Spleen (tissue), 11 donors: ENCODE data around the gene CCKAR. TPM values are rescaled to one million over a fixed set of nuclear protein-coding genes. Genes with fewer than 3 reads are reported as not detected.

Experiments used
- DNase-seq: peaks from one replicate; pipeline ENCODE4 v3.0.0-alpha.2; 2020
- H3K27ac ChIP-seq, 8 donors: fragments of 200-600 bp; sonication (generic) in 7 of 8; 1 replicate in 4 of 8; 2 replicates in 4 of 8; pipeline versions ENCODE4 v1.5.0 to v1.8.0; 2016 to 2021; ENCODE audit warnings: inconsistent platforms in 4 of 8, mild to moderate bottlenecking in 4 of 8, moderate library complexity in 1 of 8
- H3K27me3 ChIP-seq, 7 donors: fragments of 200-600 bp; sonication (generic) in 6 of 7; replicated peaks in 1 of 7; 1 replicate in 4 of 7; 2 replicates in 3 of 7; pipeline versions ENCODE4 v1.5.0 to v1.8.0; 2016 to 2021; ENCODE audit warnings: inconsistent platforms in 3 of 7, mild to moderate bottlenecking in 1 of 7
- H3K36me3 ChIP-seq, 6 donors: fragments of 200-600 bp; sonication (generic) in 5 of 6; 1 replicate in 4 of 6; 2 replicates in 2 of 6; pipeline versions ENCODE4 v1.5.0 to v1.8.0; 2016 to 2021; ENCODE audit warnings: inconsistent platforms in 2 of 6
- H3K4me1 ChIP-seq, 6 donors: fragments of 200-600 bp; sonication (generic) in 5 of 6; 1 replicate in 3 of 6; 2 replicates in 3 of 6; pipeline versions ENCODE4 v1.5.0 to v1.8.0; 2016 to 2021; ENCODE audit warnings: inconsistent platforms in 3 of 6
- H3K4me3 ChIP-seq, 8 donors: fragments of 200-600 bp; sonication (generic) in 7 of 8; 1 replicate in 4 of 8; 2 replicates in 4 of 8; pipeline versions ENCODE4 v1.5.0 to v1.8.0; 2016 to 2021; ENCODE audit warnings: inconsistent platforms in 4 of 8, mild to moderate bottlenecking in 4 of 8, moderate library complexity in 2 of 8
- H3K9me3 ChIP-seq, 8 donors: fragments of 200-600 bp; sonication (generic) in 7 of 8; 1 replicate in 4 of 8; 2 replicates in 4 of 8; pipeline versions ENCODE4 v1.5.0 to v1.8.0; 2016 to 2021; ENCODE audit warnings: inconsistent platforms in 4 of 8
- CTCF ChIP-seq, 11 experiments: fragments of 200-600 bp in 7 of 11; fragments of 450-650 bp in 4 of 11; sonication (generic) in 4 of 11; IDR thresholded peaks in 8 of 11; conservative IDR thresholded peaks in 3 of 11; 1 replicate in 7 of 11; 2 replicates in 4 of 11; pipeline versions ENCODE4 v1.4.0 to v1.8.0; 2016 to 2021; ENCODE audit warnings: antibody characterized with exemption in 11 of 11, inconsistent platforms in 4 of 11, mild to moderate bottlenecking in 1 of 11
- POLR2A ChIP-seq, 3 donors: fragments of 450-650 bp; IDR thresholded peaks; one replicate each; pipeline ENCODE4 v1.5.1; 2017; ENCODE audit warnings: antibody characterized with exemption in 3 of 3, mild to moderate bottlenecking in 1 of 3
- POLR2AphosphoS5 ChIP-seq, 3 donors: sonication (generic); formaldehyde crosslinking; IDR thresholded peaks; one replicate each; pipeline ENCODE4 v1.5.1; 2017; ENCODE audit warnings: antibody characterized with exemption in 3 of 3
- WGBS, 5 donors: extraction: QIAGEN DNeasy Blood & Tissue Kit in 3 of 5; methylation state at CpG; one replicate each; pipeline versions ENCODE4 v1.1.5 to v1.1.7; 2013 to 2018; 5-methylcytosine and 5-hydroxymethylcytosine counted together
- intact Hi-C: fragments of 100-400 bp; cut with DNase I; formaldehyde crosslinking; loops from one replicate; pipeline ENCODE4 v1.15.0; 2023; ENCODE audit warnings: low total_unique reads
- polyA plus RNA-seq, 3 donors: library from polyadenylated mRNA; stranded (reverse); fragments of 200-250 nt; gene quantifications; one replicate each; pipeline ENCODE4 v1.2.1, GENCODE V29; 2013
- total RNA-seq, 7 donors: library from RNA; depleted of rRNA in 3 of 7; stranded (reverse); fragments of >200 nt in 3 of 7; fragmentation: NEBNext Ultra II Directional in 4 of 7; extraction: Animal tissue kit (Norgen Biotek cat#: 25700) in 4 of 7; gene quantifications; one replicate each; pipeline versions ENCODE4 v1.1.0 to v1.2.1, GENCODE V29; 2016 to 2021
- donor health status: healthy with polysubstance abuse.
- donor health status: DM: no; HTN: no; CAD: no; lungs with moderate emphysema.
- donor health status: DM: no; HTN: no; CAD: no.
- donor health status: Bipolar disorder and iron deficiency.
- donor health status: healthy.
- donor health status: DM: no; HTN: no; CAD: no.
- donor health status: DM: yes; HTN: yes; CAD: no.

CCKAR gene
- total and polyA plus RNA-seq, 10 donors, result not detected

- WGBS, 5 donors, result 81 to 95% (median 91%) methylated on average over 9 of the region's 9 CpGs
- intact Hi-C loops, result no loop called here
- Histone ChIP-seq H3K36me3 (no peaks in the 10 kb centered on the region), H3K27ac (no peak overlapping the region), H3K4me3 (no peak overlapping the region), H3K9me3 (peaks cover 0 to 2% (median 0%) of the 10 kb centered on the region in 8 donors), H3K27me3 (peaks cover 0 to 4% (median 0%) of the 10 kb centered on the region in 7 donors), H3K4me1 (no peaks in the 10 kb centered on the region)
- DNase-seq, result no peak
- no peak for TF ChIP-seq POLR2AphosphoS5 (IDR thresholded peaks at IDR 0.05)
These were observed 21.9 kb downstream of the CCKAR start for GRCh38 chr4:26468283-26468949.

DNA sequence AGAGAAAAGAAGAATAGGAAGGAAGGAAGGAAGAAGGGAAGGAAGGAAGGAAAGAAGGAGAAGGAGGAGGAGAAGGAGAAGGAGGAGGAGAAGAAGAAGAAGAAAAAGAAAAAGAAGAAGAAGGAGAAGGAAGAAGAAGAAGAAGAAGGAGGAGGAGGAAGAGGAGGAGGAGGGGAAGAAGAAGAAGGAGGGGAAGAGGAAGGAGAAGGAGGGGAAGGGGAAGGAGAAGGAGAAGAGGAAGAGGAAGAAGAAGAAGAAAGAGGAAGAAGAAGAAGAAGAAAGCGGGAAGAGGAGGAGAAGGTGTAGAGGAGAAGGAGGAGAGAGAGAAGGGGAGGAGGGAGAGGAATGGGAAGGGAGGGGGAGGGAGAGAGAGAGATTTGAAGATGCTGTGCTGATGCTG lies 22.6 kb downstream of the CCKAR start:
- no peak for DNase-seq
- H3K9me3 ChIP-seq, result peaks cover 0 to 4% (median 0%) of the 10 kb centered on the region in 8 donors
- no peak overlapping the region for H3K27ac ChIP-seq
- H3K36me3 ChIP-seq, result no peaks in the 10 kb centered on the region
- WGBS, 5 donors, result 59 to 78% (median 74%) methylated on average over 1 of the region's 1 CpG
- H3K4me3 ChIP-seq, result no peak overlapping the region
- no peak for TF ChIP-seq POLR2A (IDR thresholded peaks at IDR 0.05)
- no peak for TF ChIP-seq CTCF (IDR thresholded peaks at IDR 0.05 in 8 of 11, conservative IDR thresholded peaks at IDR 0.05 in 3 of 11)
- no peak for TF ChIP-seq POLR2AphosphoS5 (IDR thresholded peaks at IDR 0.05)
- intact Hi-C loops, result no loop called here
- H3K27me3 ChIP-seq, result peaks cover 0 to 4% (median 0%) of the 10 kb centered on the region in 7 donors
- H3K4me1 ChIP-seq, result no peaks in the 10 kb centered on the region

- Histone ChIP-seq H3K27ac (no peak overlapping the region), H3K36me3 (no peaks in the 10 kb centered on the region), H3K9me3 (peaks cover 0 to 4% (median 0%) of the 10 kb centered on the region in 8 donors), H3K27me3 (peaks cover 0 to 4% (median 0%) of the 10 kb centered on the region in 7 donors), H3K4me3 (no peak overlapping the region), H3K4me1 (no peaks in the 10 kb centered on the region)
- no peak for TF ChIP-seq POLR2A (IDR thresholded peaks at IDR 0.05)
- DNase-seq, result no peak
- intact Hi-C loops, result no loop called here
- 76 to 89% (median 85%) methylated on average over 10 of the region's 10 CpGs for WGBS, 5 donors
These were observed 23.6 kb downstream of the CCKAR start for GRCh38 chr4:26466578-26467270.

DNA sequence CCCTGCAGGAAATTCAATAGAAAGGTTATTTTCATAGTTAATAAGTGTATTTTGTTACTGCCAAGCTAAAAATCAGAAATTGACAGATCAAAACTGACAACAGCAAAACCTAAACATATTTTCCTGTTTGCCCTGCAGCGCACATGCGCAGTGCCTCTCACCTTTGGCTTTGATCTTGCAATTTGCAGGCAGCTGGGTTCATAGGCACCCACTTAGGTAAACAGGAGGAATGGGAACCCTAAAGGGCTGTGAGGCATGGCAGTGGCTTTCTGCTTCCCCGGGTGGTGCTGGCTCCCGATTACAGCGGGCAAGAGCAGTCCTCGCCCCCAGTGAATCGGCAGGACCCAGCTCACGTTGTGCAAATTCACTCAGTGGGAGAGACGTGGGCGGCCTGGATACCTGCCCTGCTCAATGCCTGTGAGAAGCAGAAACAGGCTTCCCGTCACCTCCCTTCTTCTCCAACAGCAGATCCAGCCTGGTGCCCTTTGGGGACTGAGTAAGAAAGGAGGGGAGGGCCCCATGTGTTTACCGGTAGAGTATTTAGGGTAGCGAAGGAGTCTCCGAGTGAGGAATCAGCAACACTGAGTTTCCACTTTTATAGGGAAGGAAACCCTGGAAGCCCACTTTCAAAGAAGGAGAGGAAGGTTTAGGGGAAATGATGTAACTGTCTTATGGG lies 25.7 kb downstream of the CCKAR start:
- H3K4me1 ChIP-seq, result no peaks in the 10 kb centered on the region
- H3K9me3 ChIP-seq, result peaks cover 0 to 4% (median 0%) of the 10 kb centered on the region in 8 donors
- intact Hi-C loops, result no loop called here
- no peak overlapping the region for H3K27ac ChIP-seq
- H3K36me3 ChIP-seq, result no peaks in the 10 kb centered on the region
- no peak for TF ChIP-seq POLR2A (IDR thresholded peaks at IDR 0.05)
- no peak for TF ChIP-seq POLR2AphosphoS5 (IDR thresholded peaks at IDR 0.05)
- no peak overlapping the region for H3K4me3 ChIP-seq
- DNase-seq, result no peak
- WGBS, 5 donors, result 92 to 95% (median 93%) methylated on average over 14 of the region's 14 CpGs
- peaks cover 0 to 4% (median 0%) of the 10 kb centered on the region in 7 donors for H3K27me3 ChIP-seq

DNA sequence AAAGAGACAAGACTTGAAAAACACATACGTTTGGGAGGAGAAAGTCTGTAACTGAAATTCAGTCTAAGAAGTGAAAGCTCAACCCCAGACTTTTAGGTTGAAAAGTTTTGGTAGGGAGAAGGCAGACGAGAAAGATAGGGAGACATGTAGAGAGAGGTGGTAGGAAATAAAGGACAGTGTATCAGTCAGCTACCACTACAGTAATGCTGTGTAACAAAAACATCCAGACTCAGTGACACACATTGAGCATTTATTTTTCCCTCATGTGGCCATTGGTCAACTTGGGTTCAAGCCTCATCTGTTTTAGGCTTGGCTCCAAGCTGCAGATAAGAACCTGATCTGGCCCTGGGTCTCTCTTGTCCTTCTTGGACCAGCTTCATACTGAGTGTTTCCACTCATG lies 26.9 kb downstream of the CCKAR start:
- Histone ChIP-seq H3K4me3 (no peak overlapping the region), H3K36me3 (no peaks in the 10 kb centered on the region), H3K27me3 (peaks cover 0 to 4% (median 0%) of the 10 kb centered on the region in 7 donors), H3K27ac (no peak overlapping the region), H3K9me3 (peaks cover 0 to 4% (median 0%) of the 10 kb centered on the region in 8 donors), H3K4me1 (peaks cover 0 to 8% (median 3%) of the 10 kb centered on the region in 6 donors)
- intact Hi-C loops, result no loop called here
- 87 to 95% (median 92%) methylated on average over 2 of the region's 2 CpGs for WGBS, 5 donors
- DNase-seq, result no peak
- TF ChIP-seq CTCF (IDR thresholded peaks at IDR 0.05 in 8 of 11, conservative IDR thresholded peaks at IDR 0.05 in 3 of 11), result no peak
- no peak for TF ChIP-seq POLR2A (IDR thresholded peaks at IDR 0.05)
- TF ChIP-seq POLR2AphosphoS5 (IDR thresholded peaks at IDR 0.05), result no peak
